ENCODE results near the gene NME4.

- TF ChIP-seq EP300 (IDR thresholded peaks at IDR 0.05; ENCODE audit: borderline replicate concordance) (no peak), YY1 (IDR thresholded peaks at IDR 0.05; ENCODE audit: low read depth) (no peak), TEAD4 (IDR thresholded peaks at IDR 0.05) (no peak), REST (IDR thresholded peaks at IDR 0.05; ENCODE audit: low read depth) (no peak), CREB1 (IDR thresholded peaks at IDR 0.05; ENCODE audit: low read depth) (no peak), ZBTB7A (IDR thresholded peaks at IDR 0.05; ENCODE audit: low read depth) (no peak), EGR1 (IDR thresholded peaks at IDR 0.05) (no peak), RAD21 (IDR thresholded peaks at IDR 0.05; ENCODE audit: low read depth) (no peak), USF1 (IDR thresholded peaks at IDR 0.05) (no peak), FOXM1 (IDR thresholded peaks at IDR 0.05; ENCODE audit: borderline replicate concordance, low read depth) (no peak), CEBPB (IDR thresholded peaks at IDR 0.05) (no peak)
Observed at GRCh38 chr16:360698-361336, 36.2 kb upstream of the NME4 start.

Data from Ishikawa (cell line).